ENCODE data around the gene BLMH.

The BLMH gene

GRCh38 chr17:30302241-30302640 is 10.5 kb upstream of the BLMH start:
- no peak for DNase-seq

DNA sequence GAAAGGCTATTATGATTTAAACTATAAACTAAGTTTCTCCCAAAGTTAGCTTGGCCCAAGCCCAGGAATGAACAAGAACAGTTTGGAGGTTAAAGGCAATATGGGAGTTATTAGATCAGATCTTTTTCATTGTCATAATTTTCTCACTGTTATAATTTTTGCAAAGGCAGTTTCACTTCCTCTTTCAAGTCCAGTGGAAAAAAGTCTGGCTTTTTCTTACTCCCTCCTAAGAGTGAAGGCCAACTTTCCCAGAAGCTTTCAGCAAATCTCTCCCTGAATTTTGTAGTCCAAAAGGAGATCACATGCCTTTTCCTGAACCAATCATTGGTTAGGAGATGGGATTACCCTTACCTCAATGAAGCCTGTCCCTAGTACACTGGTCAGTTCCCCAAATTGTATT is 9.1 kb upstream of the BLMH start:
- DNase-seq, result no peak

DNA sequence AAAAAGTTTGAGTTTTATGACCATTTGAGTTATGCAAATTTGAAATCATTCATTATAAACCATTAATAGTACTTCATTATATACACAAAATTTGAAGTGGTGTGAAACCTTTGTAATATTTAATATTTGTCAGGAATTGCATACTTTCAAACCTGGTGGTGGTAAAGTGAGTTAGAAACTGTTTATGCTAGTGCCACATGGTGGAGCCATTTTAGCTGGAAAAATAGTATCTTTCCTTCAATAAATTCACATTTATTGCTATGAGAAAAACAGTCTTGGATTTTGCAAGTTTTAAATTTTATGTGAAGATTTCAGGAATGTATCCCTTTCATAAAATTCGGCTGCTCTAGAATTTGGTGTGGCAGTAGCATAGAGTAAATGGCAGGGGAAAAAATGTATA is 7.3 kb upstream of the BLMH start:
- no peak for DNase-seq

- no peak for DNase-seq
Observed at GRCh38 chr17:30297715-30298114, 6.0 kb upstream of the BLMH start.

DNA sequence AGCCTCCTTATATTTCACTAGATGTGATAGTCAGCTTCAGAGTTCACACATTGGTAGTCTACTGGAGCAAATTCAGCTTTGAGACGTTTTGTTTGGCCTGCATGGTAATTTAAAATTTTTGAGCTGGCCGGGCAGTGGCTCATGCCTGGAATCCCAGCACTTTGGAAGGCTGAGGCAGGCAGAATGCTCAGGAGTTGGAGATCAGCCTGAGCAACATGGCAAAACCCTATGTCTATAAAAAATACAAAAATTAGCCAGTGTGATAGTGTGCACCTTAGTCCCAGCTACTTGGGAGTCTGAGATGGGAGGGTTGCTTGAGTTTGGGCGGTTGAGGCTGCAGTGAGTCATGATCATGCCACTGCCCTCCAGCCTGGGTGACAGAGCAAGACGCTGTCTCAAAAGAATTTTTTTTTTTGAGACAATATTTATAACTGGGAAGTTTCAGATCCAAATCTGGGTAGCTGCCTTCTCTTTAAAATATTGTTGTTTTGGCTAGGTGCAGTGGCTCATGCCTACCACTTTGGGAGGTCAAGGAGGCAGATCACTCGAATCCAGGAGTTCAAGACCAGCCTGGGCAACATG is 4.8 kb upstream of the BLMH start:
- DNase-seq, result no peak

GRCh38 chr17:30292286-30292858 is 628 bp upstream of the BLMH start:
- no peak for DNase-seq

DNA sequence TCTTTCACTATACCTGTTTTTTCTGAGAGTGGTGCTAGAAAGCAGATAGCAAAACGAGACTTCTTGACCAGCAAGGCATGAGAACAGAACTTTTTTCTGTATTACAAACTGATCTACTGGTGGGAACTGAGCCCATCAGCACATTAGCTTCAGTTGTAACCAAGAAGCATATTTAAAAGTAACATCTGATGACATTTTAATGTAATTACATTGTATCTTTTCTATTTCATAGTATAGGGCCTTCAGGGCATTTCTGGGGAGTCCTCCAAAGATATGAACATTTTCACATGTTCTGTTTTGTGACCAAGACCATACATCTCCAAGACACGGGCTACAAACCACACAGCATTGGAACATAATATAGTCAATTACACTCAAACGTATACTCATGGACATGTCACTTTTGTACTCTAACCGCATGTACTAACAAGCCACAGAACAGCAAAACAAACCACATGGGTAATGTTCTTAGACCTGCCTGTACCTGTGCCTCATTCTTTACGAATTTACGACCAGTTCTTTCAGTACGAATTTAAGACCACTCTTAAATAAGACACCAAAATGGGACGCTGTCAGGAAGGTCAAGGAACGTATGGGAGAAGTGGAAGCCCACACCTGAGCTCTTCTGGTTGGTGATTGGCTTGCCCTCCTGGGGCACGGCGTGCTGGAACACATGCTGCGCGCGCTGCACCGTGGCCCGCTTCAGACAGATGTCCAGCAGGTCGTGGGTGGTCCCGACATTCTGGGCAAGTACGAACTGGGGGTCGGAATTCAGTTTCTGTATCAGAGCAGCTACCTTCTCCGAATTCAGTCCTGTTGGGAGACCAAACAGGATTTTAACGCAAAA is 825 bp downstream of the BLMH start:
- DNase-seq, result peak; percentile 36

- no peak for DNase-seq
Observed at GRCh38 chr17:30290077-30290476, 1.7 kb downstream of the BLMH start.

DNA sequence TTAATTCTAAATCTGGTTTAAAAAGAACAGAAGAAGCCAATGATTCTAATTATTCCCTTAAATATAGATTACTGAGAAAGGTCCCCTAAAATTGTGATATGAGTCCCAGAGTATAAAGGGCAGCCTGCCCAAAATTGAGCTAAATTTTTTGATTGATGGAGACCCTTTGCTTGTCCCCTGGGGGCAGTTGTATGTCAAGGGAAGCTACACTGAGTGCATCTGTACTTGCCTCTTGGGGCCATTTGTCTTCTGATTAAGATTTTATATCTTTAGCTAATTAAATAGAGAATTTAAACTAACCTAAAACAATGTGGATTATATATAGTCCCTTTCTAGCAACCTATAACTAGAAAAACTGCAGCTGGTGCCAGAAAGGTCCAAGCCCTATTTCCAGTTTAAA is 12.6 kb downstream of the BLMH start:
- DNase-seq, result no peak

- DNase-seq, result no peak
Observed at GRCh38 chr17:30278032-30278431, 13.7 kb downstream of the BLMH start.

DNA sequence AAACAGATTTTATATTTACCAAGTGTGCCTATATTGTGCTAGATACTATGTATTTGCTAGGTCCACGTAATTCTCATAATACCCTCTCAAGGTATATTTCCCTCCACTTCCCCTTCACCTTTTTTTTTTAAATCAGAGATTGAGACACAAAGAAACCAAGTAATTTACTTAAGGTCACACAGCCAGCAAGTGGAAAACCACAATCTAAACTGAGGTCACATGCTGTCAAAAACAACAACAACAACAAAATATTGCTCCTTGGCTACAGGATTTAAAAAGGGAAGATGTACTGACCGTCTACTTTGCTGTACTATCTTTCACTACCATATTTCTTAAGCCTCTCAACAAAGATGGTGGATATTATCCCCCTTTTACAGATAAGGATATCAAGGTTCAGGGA is 15.8 kb downstream of the BLMH start:
- no peak for DNase-seq

DNA sequence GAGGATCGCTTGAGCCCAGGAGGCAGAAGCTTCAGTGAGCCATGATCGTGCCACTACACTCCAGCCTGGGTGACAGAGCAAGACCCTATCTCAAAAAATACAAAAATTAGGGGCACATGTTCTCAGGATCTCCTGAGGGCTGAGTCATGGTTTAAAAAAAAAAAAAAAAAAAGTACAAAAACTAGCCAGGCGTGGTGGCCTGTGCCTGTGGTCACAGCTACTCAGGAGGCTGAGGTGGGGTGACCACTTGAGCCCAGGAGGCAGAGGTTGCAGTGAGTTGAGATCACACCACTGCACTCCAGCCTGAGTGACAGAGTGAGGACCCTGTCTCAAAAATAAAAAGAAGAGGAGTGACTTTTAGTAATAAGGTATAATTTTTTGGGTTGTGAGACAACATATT is 16.9 kb downstream of the BLMH start:
- no peak for DNase-seq

DNA sequence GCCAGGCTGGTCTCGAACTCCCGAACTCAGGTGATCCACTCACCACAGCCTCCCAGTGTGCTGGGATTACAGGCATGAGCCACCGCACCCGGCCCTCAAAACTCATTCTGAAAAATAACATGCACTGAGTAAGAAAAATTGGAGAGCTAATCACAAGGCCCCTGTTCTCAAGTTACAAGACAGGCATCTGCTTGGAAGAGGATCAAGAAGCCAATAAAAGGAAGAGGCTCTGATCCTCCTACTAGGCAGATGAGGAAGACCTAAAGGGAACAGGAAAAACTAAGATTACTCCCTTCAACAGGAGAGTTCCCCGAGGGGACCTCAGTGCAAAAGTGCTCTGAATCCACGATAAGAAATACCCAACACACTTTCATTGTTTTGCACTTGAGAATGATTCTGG is 18.4 kb downstream of the BLMH start:
- DNase-seq, result no peak

DNA sequence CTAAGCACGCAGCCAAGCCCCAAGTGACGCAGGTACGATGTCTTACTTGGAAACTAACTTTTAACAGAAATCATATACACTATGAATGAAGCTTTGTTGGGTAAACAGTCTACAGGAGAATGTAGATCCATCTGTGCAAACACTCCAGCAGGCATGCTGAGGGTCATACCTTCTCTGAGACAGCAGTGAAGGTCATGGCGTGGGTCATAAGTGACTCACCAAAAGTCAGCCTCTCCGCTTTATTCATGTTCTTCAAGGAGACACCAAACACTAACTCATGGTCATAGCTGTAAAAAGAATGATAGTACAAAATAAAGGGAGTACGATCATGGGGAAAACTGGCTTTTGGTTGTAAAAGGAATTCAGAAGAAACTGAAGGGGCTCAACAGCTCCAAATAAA is 20.6 kb downstream of the BLMH start:
- DNase-seq, result no peak

GRCh38 chr17:30267625-30268024 is 24.1 kb downstream of the BLMH start:
- DNase-seq, result no peak

DNA sequence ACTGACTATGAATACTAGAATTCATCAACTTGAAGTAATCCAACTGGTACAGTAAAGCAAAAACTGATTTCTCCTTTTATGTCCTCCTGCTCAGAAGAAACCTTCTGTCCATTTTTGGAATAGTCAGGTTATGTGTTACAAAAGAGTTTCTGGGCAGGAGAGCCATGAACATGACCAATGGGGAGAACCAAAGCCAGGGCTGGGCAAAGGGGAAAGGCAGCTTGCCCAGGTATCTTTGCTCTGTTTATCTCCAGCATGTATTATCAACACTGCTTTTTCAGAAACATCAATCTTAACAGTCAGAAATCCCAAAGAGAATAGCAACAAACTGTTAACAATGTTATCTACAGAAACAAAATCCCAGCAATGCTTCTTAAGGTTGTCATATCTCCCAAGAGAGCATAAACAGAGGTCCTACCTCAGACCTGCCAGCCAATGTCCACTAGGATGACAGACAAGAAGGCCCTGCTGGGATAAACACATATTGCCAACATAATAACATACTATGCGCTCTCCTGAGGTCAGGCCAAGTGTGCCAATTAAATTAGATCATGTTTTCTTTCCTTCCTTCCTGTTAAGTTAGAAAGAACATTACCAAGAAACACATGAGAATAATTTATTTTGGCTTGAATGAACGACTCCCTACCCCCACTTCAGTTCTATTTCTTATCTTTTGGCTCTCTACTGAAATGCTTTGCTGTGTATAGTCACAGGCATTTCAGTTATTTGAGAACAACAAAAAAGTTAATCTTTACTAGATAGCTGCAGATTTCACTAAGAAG is 28.0 kb downstream of the BLMH start:
- no peak for DNase-seq

DNA sequence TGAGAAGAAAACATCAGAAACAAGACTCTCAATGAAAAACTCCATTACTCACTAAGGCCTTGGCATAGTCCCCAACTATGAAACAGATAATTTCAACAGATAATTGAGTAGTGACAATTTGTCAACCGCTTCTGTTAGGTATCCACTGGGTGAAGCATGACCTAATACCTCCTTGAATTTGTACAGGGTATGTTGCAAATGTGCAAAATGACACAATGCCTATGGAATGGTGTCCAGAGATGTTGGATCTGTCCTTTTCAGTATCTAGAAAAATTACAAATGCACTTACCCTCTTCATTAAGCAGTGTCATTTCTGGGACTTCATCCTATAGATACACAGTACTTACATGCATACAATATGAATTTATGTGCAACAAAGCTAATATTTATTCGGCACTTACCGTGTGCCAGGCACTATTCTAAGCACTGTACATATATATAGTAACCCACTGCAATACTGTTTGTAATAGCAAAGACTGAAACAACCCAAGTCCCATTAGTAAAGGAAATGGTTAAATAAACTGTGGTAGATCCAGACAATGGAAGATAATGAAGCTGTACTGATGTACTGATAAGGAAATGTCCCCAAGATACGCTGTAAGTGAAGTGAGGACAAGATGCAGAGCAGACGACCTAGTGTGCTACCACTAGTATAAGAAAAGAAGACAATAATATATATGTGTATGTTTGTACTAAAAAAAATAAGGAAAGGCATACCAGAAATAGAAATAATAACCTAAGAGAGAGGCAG is 34.8 kb downstream of the BLMH start:
- no peak for DNase-seq

- DNase-seq, result no peak
Observed at GRCh38 chr17:30254150-30254549, 37.6 kb downstream of the BLMH start.

DNA sequence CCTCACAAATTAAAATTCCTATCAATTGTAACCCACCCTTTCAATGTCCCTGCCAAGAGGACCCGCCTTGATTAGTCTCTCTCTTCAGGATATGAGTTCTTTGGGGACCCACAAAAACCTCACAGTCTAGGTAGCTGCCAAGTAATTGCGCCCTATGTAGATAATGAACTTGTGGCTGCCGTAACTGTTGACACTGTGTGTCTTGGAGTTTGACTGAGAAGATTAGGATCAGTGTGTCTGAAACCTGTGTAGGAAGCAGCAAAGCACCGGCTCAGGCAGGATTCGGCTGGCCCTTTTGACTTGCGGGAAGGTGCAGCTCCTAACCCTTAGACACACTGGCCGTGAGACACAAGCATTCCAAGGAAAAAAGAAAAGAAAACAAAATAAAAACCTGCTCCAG is 38.4 kb downstream of the BLMH start:
- no peak for DNase-seq

DNA sequence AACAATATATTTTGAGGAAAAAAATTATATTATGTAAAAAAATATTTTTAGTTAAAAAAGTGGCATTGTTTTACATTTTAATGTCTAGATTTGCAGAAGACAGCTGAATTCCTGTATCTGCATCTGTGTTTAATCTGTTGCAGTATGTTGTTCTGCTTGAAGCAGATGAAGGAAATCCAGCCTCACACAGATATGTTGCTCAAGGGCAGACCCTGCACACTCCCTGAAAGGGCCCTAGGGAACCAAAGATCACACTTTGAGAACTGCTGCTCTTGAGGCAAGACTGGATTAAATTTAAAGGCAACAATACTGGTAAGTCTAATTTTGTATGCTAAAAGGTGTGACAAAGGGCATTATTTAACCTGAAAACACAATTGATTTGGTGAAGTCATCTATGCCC is 39.8 kb downstream of the BLMH start:
- no peak for DNase-seq

- no peak for DNase-seq
Observed at GRCh38 chr17:30249460-30249859, 42.3 kb downstream of the BLMH start.

GRCh38 chr17:30248786-30249185 is 43.0 kb downstream of the BLMH start:
- DNase-seq, result no peak

DNA sequence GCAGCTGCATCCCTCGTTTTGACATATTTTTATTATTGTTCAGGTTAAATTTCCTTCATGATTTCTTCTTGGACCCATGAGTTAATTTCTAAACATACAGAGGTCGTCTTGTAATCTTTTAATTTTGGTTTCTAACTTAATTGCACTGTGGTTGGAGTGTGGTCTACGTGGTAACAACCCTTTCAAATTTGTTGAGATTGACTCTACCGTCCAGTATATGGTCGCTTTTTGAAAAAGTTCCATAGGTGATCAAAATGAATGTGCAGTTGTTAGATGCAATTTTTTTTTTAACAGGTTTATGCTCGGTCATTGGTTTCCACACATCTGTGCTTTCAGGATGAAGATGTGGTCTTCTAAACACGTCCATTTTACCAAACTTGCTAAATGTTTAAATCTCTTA is 45.3 kb downstream of the BLMH start:
- DNase-seq, result no peak
